SU-DHL-6 (cell line): ENCODE data around the gene EEIG2.

Experiments used
- H2AFZ ChIP-seq: fragments of 200-600 bp; sonication (generic); 2 replicates; pipeline ENCODE4 v1.6.1; 2014; ENCODE audit warnings: low read depth, mild to moderate bottlenecking, moderate library complexity, mixed read lengths, antibody characterized with exemption, low read length; ENCODE audit not compliant: severe bottlenecking
- H3F3A ChIP-seq: fragments of 200-600 bp; shearing (Covaris generic); 2 replicates; pipeline ENCODE4 v1.6.0; 2016; ENCODE audit warnings: antibody characterized with exemption, mild to moderate bottlenecking; ENCODE audit not compliant: insufficient read depth
- H3K27ac ChIP-seq: fragments of 200-600 bp; sonication (generic); 2 replicates; pipeline ENCODE4 v1.5.1; 2016; ENCODE audit warnings: low read depth, mild to moderate bottlenecking, low read length, moderate library complexity, mixed read lengths
- H3K27me3 ChIP-seq: fragments of 200-600 bp; sonication (generic), shearing (Covaris generic); 2 replicates; pipeline ENCODE4 v1.6.0; 2014; ENCODE audit warnings: mild to moderate bottlenecking, low read length
- H3K36me3 ChIP-seq: fragments of 200-600 bp; sonication (generic); 2 replicates; pipeline ENCODE4 v1.6.1; 2014; ENCODE audit warnings: mild to moderate bottlenecking, low read length, mixed read lengths
- H3K4me2 ChIP-seq: fragments of 300-600, 200-600 bp; shearing (Covaris generic), sonication (generic); 2 replicates; pipeline ENCODE4 v1.6.0; 2014; ENCODE audit warnings: low read length, low read depth, mild to moderate bottlenecking; ENCODE audit not compliant: poor library complexity, severe bottlenecking
- H3K4me3 ChIP-seq: fragments of 200-600 bp; sonication (generic); 2 replicates; pipeline ENCODE4 v1.5.1; 2014; ENCODE audit warnings: antibody characterized with exemption, low read length, mild to moderate bottlenecking, mixed read lengths; ENCODE audit not compliant: insufficient read depth, poor library complexity, severe bottlenecking
- H3K79me2 ChIP-seq: fragments of 200-600 bp; sonication (generic); 2 replicates; pipeline ENCODE4 v1.6.1; 2014; ENCODE audit warnings: mild to moderate bottlenecking, low read length, moderate library complexity; ENCODE audit not compliant: insufficient read depth
- H3K9ac ChIP-seq: fragments of 200-600 bp; sonication (generic); 2 replicates; pipeline ENCODE4 v1.7.0; 2014; ENCODE audit warnings: mild to moderate bottlenecking, low read length
- H3K9me2 ChIP-seq: fragments of 200-600 bp; sonication (generic); replicated peaks from 2 replicates; pipeline ENCODE4 v1.6.1; 2014; ENCODE audit warnings: low read length; ENCODE audit not compliant: insufficient read depth
- H3K9me3 ChIP-seq: fragments of 200-600 bp; sonication (generic); 2 replicates; pipeline ENCODE4 v1.6.1; 2014; ENCODE audit warnings: low read length, mixed read lengths; ENCODE audit not compliant: insufficient read depth
- H4K20me1 ChIP-seq: fragments of 200-600 bp; sonication (generic); 2 replicates; pipeline ENCODE4 v1.6.1; 2014; ENCODE audit warnings: low read depth, mild to moderate bottlenecking, antibody characterized with exemption, low read length, moderate library complexity, mixed read lengths
- CTCF ChIP-seq: fragments of 200-600 bp; sonication (generic); IDR thresholded peaks from one replicate; pipeline ENCODE4 v1.5.1; 2017; ENCODE audit warnings: antibody characterized with exemption, mild to moderate bottlenecking, low read length, moderate library complexity; ENCODE audit not compliant: insufficient read depth, poor library complexity, severe bottlenecking
- EZH2phosphoT487 ChIP-seq: fragments of 200-600 bp; sonication (generic), shearing (Covaris generic); conservative IDR thresholded peaks from 2 replicates; pipeline ENCODE4 v1.6.1; 2018; ENCODE audit warnings: mild to moderate bottlenecking, antibody characterized with exemption, low read length, moderate library complexity, mixed read lengths

EEIG2 gene

GRCh38 chr1:108553905-108554304 is 6.0 kb upstream of the EEIG2 start:
- H3F3A ChIP-seq, result no peaks in the 10 kb centered on the region; the same call in 1 of the 2 replicates
- H3K9ac ChIP-seq, result no peak overlapping the region
- H3K79me2 ChIP-seq, result no peaks in the 10 kb centered on the region
- H3K36me3 ChIP-seq, result no peaks in the 10 kb centered on the region
- H4K20me1 ChIP-seq, result no peaks in the 10 kb centered on the region
- H2AFZ ChIP-seq, result no peak overlapping the region
- no peak for TF ChIP-seq CTCF
- no peak for TF ChIP-seq EZH2phosphoT487
- no peaks in the 10 kb centered on the region for H3K9me2 ChIP-seq
- no peak overlapping the region for H3K4me3 ChIP-seq
- no peak overlapping the region for H3K27ac ChIP-seq
- no peaks in the 10 kb centered on the region for H3K9me3 ChIP-seq
- no peak overlapping the region for H3K4me2 ChIP-seq
- H3K27me3 ChIP-seq, result no peaks in the 10 kb centered on the region

- Histone ChIP-seq H3K4me2 (no peak overlapping the region), H3K9me3 (no peaks in the 10 kb centered on the region)
Measured at GRCh38 chr1:108554682-108555427, 5.0 kb upstream of the EEIG2 start.

GRCh38 chr1:108556066-108556465 is 3.8 kb upstream of the EEIG2 start:
- Histone ChIP-seq H3K9ac (no peak overlapping the region), H2AFZ (no peak overlapping the region), H3K4me3 (no peak overlapping the region), H3K9me3 (no peaks in the 10 kb centered on the region), H3K9me2 (no peaks in the 10 kb centered on the region), H3K79me2 (no peaks in the 10 kb centered on the region), H3K27me3 (no peaks in the 10 kb centered on the region), H3K36me3 (no peaks in the 10 kb centered on the region), H3K4me2 (no peak overlapping the region), H3K27ac (no peak overlapping the region), H4K20me1 (no peaks in the 10 kb centered on the region), H3F3A (peaks cover 6% of the 10 kb centered on the region)
- no peak for TF ChIP-seq CTCF
- no peak for TF ChIP-seq EZH2phosphoT487

More at GRCh38 chr1:108554682-108555427, 5.0 kb upstream of the EEIG2 start:
- no peaks in the 10 kb centered on the region for H3K36me3 ChIP-seq
- H3K27me3 ChIP-seq, result no peaks in the 10 kb centered on the region
- H3K9me2 ChIP-seq, result no peaks in the 10 kb centered on the region
- no peak for TF ChIP-seq CTCF
- H3F3A ChIP-seq, result no peaks in the 10 kb centered on the region; the same call in none of the 2 replicates
- no peaks in the 10 kb centered on the region for H3K79me2 ChIP-seq
- H3K27ac ChIP-seq, result no peak overlapping the region
- no peak overlapping the region for H3K4me3 ChIP-seq
- no peaks in the 10 kb centered on the region for H4K20me1 ChIP-seq
- H3K9ac ChIP-seq, result no peak overlapping the region
- H2AFZ ChIP-seq, result no peak overlapping the region
